Right atrium auricular region (tissue), 2 donors: Measurements from ENCODE around the gene ADCY3. TPM values are rescaled to one million over a fixed set of nuclear protein-coding genes. Genes with fewer than 3 reads are reported as not detected.

ENCODE experiments used
- DNase-seq: peaks from one replicate; pipeline ENCODE4 v3.0.0-alpha.2; 2019; ENCODE audit warnings: low spot score
- H3K27ac ChIP-seq, 2 donors: fragments of 200-600 bp; sonication (generic); 1 replicate in 1 of 2; 2 replicates in 1 of 2; pipeline ENCODE4 v1.5.1; 2016 to 2019
- H3K27me3 ChIP-seq, 2 donors: fragments of 200-600 bp; sonication (generic); one replicate each; pipeline versions ENCODE4 v1.5.1 to v1.6.0; 2017 to 2019
- H3K36me3 ChIP-seq: fragments of 200-600 bp; sonication (generic); one replicate; pipeline ENCODE4 v1.5.1; 2016
- H3K4me1 ChIP-seq, 2 donors: fragments of 200-600 bp; sonication (generic); one replicate each; pipeline versions ENCODE4 v1.5.1 to v1.6.0; 2017 to 2019
- H3K4me3 ChIP-seq, 2 donors: fragments of 200-600 bp; sonication (generic); 1 replicate in 1 of 2; 2 replicates in 1 of 2; pipeline ENCODE4 v1.5.1; 2017 to 2019; ENCODE audit warnings: mild to moderate bottlenecking in 1 of 2, moderate library complexity in 1 of 2
- H3K9me3 ChIP-seq, 2 donors: fragments of 200-600 bp; sonication (generic); one replicate each; pipeline ENCODE4 v1.5.1; 2019
- CTCF ChIP-seq, 2 donors: fragments of 200-600 bp; sonication (generic); IDR thresholded peaks; one replicate each; pipeline ENCODE4 v1.5.1; 2019; ENCODE audit warnings: antibody characterized with exemption in 2 of 2
- total RNA-seq, 2 donors: library from RNA; depleted of rRNA; stranded (reverse); fragments of >200 nt; gene quantifications; one replicate each; pipeline ENCODE4 v1.1.0, GENCODE V29; 2016

The ADCY3 gene
- total RNA-seq, 2 donors from 2014 or later = 14.1 to 28.4 TPM

GRCh38 chr2:24853046-24853445 lies 67.0 kb downstream of the ADCY3 start:
- DNase-seq = no peak
- Histone ChIP-seq H3K36me3 (no peaks in the 10 kb centered on the region), H3K4me3 (no peak overlapping the region), H3K4me1 (peaks cover 0 to 16% of the 10 kb centered on the region in 2 donors), H3K9me3 (no peaks in the 10 kb centered on the region), H3K27me3 (no peaks in the 10 kb centered on the region), H3K27ac (no peak overlapping the region)
- no peak for TF ChIP-seq CTCF (IDR thresholded peaks at IDR 0.05)

- DNase-seq = no peak
- no peak overlapping the region for H3K27ac ChIP-seq
These were observed 67.5 kb downstream of the ADCY3 start for GRCh38 chr2:24852431-24853020.

GRCh38 chr2:24852026-24852425 lies 68.0 kb downstream of the ADCY3 start:
- no peaks in the 10 kb centered on the region for H3K9me3 ChIP-seq
- no peak overlapping the region for H3K27ac ChIP-seq
- TF ChIP-seq CTCF (IDR thresholded peaks at IDR 0.05) = no peak
- H3K4me1 ChIP-seq = peaks cover 0 to 16% of the 10 kb centered on the region in 2 donors
- no peaks in the 10 kb centered on the region for H3K36me3 ChIP-seq
- no peak overlapping the region for H3K4me3 ChIP-seq
- no peaks in the 10 kb centered on the region for H3K27me3 ChIP-seq
- DNase-seq = no peak

More at GRCh38 chr2:24852431-24853020, 67.5 kb downstream of the ADCY3 start:
- no peak overlapping the region for H3K4me3 ChIP-seq
- TF ChIP-seq CTCF (IDR thresholded peaks at IDR 0.05) = no peak
- no peaks in the 10 kb centered on the region for H3K36me3 ChIP-seq
- no peaks in the 10 kb centered on the region for H3K9me3 ChIP-seq
- peaks cover 0 to 16% of the 10 kb centered on the region in 2 donors for H3K4me1 ChIP-seq
- no peaks in the 10 kb centered on the region for H3K27me3 ChIP-seq

- no peak for DNase-seq
- Histone ChIP-seq H3K4me3 (no peak overlapping the region), H3K9me3 (no peaks in the 10 kb centered on the region), H3K4me1 (peaks cover 0 to 10% of the 10 kb centered on the region in 2 donors), H3K27ac (peak overlapping the region in 1 of 2 donors; percentile 17), H3K36me3 (no peaks in the 10 kb centered on the region), H3K27me3 (no peaks in the 10 kb centered on the region)
- no peak for TF ChIP-seq CTCF (IDR thresholded peaks at IDR 0.05)
These were observed 69.1 kb downstream of the ADCY3 start for GRCh38 chr2:24850944-24851343.

- no peak for TF ChIP-seq CTCF (IDR thresholded peaks at IDR 0.05)
- Histone ChIP-seq H3K4me3 (no peak overlapping the region), H3K27ac (no peak overlapping the region), H3K27me3 (no peaks in the 10 kb centered on the region), H3K4me1 (no peaks in the 10 kb centered on the region), H3K9me3 (no peaks in the 10 kb centered on the region), H3K36me3 (no peaks in the 10 kb centered on the region)
- DNase-seq = no peak
These were observed 74.3 kb downstream of the ADCY3 start for GRCh38 chr2:24845691-24846090.
